ENCODE results near the gene AGBL4. TPM values are rescaled to one million over a fixed set of nuclear protein-coding genes. Genes with fewer than 3 reads are reported as not detected.

The AGBL4 gene
- total and polyA plus RNA-seq, 11 donors = 0.40 to 1.4 (median 0.54) TPM; not detected in 3

GRCh38 chr1:48859456-48859855 lies 1164.3 kb downstream of the AGBL4 start:
- no peaks in the 10 kb centered on the region for H3K36me3 ChIP-seq
- peaks cover 0 to 17% (median 4%) of the 10 kb centered on the region in 12 donors for H3K9me3 ChIP-seq
- 25 to 46% (median 28%) methylated on average over 2 of the region's 2 CpGs for WGBS, 4 donors
- no peak for DNase-seq
- H3K27me3 ChIP-seq = no peaks in the 10 kb centered on the region
- H3K4me3 ChIP-seq = no peak overlapping the region
- H3K4me1 ChIP-seq = no peaks in the 10 kb centered on the region
- intact Hi-C loops (cut with DNase I) = no loop called here
- TF ChIP-seq POLR2A (IDR thresholded peaks at IDR 0.05) (no peak), CTCF (IDR thresholded peaks at IDR 0.05) (no peak)
- H3K27ac ChIP-seq = no peak overlapping the region
- ATAC-seq = no peak

- Histone ChIP-seq H3K27ac (no peak overlapping the region), H3K36me3 (no peaks in the 10 kb centered on the region), H3K4me1 (no peaks in the 10 kb centered on the region), H3K9me3 (peaks cover 0 to 17% (median 4%) of the 10 kb centered on the region in 12 donors), H3K27me3 (no peaks in the 10 kb centered on the region), H3K4me3 (no peak overlapping the region)
- 57 to 75% (median 59%) methylated on average over 3 of the region's 3 CpGs for WGBS, 4 donors
- TF ChIP-seq CTCF (IDR thresholded peaks at IDR 0.05) = no peak
- no peak for TF ChIP-seq POLR2A (IDR thresholded peaks at IDR 0.05)
- intact Hi-C loops (cut with DNase I) = no loop called here
- no peak for ATAC-seq
- no peak for DNase-seq
These were observed 1165.4 kb downstream of the AGBL4 start for GRCh38 chr1:48858200-48858920.

DNA sequence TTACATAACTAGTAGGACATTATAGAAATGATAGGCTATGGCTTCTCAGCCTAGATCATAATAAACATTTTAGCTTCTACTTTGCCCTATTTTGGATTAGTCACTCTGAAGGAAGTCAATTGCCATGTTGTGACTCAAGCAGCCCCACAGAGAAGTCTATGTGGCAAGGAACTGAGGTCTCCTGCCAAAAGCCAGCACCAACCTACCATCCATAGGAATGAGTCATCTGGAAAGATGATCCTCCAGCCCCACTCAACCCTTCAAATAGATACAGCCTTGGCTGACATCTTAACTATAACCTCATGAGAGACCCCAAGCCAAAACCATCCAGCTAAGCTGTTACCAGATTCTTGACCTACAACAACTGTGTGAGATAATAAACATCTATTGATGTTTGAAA lies 1170.7 kb downstream of the AGBL4 start:
- no peaks in the 10 kb centered on the region for H3K9me3 ChIP-seq
- H3K27ac ChIP-seq = no peak overlapping the region
- intact Hi-C loops (cut with DNase I) = no loop called here
- no peaks in the 10 kb centered on the region for H3K36me3 ChIP-seq
- no peak for ATAC-seq
- no peaks in the 10 kb centered on the region for H3K27me3 ChIP-seq
- H3K4me3 ChIP-seq = no peak overlapping the region
- DNase-seq = no peak
- H3K4me1 ChIP-seq = no peaks in the 10 kb centered on the region
- TF ChIP-seq POLR2A (IDR thresholded peaks at IDR 0.05) (no peak), CTCF (IDR thresholded peaks at IDR 0.05) (no peak)

DNA sequence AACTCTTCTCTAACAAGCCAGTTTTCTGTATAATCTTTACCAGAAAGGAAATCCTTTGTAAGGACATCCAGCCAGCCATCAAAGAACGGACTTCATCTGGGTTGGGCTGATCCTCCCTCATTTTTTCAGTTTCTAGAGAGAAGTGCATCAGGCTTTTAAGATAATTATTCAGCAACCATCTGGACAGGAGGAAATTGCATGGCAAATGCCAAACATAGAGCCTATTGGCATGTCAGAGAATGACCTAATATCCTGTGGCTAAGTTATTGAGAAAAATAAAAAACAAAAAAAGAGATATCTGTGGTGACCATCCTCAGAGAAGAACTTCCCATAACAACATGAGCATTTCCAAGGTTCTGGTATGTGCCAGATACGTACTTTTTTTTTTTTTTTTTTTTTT lies 1172.1 kb downstream of the AGBL4 start:
- H3K27me3 ChIP-seq = no peaks in the 10 kb centered on the region
- H3K4me3 ChIP-seq = no peak overlapping the region
- no peaks in the 10 kb centered on the region for H3K9me3 ChIP-seq
- no peaks in the 10 kb centered on the region for H3K36me3 ChIP-seq
- ATAC-seq = no peak
- WGBS, 4 donors = 20 to 47% (median 31%) methylated on average over 2 of the region's 2 CpGs
- TF ChIP-seq CTCF (IDR thresholded peaks at IDR 0.05) (no peak), POLR2A (IDR thresholded peaks at IDR 0.05) (no peak)
- intact Hi-C loops (cut with DNase I) = no loop called here
- no peaks in the 10 kb centered on the region for H3K4me1 ChIP-seq
- H3K27ac ChIP-seq = no peak overlapping the region
- DNase-seq = no peak

All from heart left ventricle (tissue), 16 donors.